Loucy (cell line): ENCODE results near the gene BMERB1.
"Not testable (repeated sequence)": the region's sequence is repeated elsewhere in the genome, so short reads cannot be mapped to it uniquely, and the experiment has no call there.

ENCODE experiments used
- H2AFZ ChIP-seq: fragments of 200-600 bp; sonication (generic); 2 replicates; pipeline ENCODE4 v1.6.0; 2016; ENCODE audit warnings: antibody characterized with exemption, mild to moderate bottlenecking, low read length, moderate library complexity
- H3F3A ChIP-seq: fragments of 200-600 bp; 2 replicates; pipeline ENCODE4 v1.6.0; 2016; ENCODE audit warnings: antibody characterized with exemption, low read depth, mild to moderate bottlenecking
- H3K27me3 ChIP-seq: fragments of 200-600 bp; sonication (generic); 2 replicates; pipeline ENCODE4 v1.6.1; 2014; ENCODE audit warnings: low read length, mild to moderate bottlenecking; ENCODE audit not compliant: insufficient read depth, poor library complexity, severe bottlenecking
- H3K36me3 ChIP-seq: fragments of 200-600 bp; sonication (generic); 2 replicates; pipeline ENCODE4 v1.6.1; 2016; ENCODE audit warnings: low read length; ENCODE audit not compliant: insufficient read depth
- H3K4me1 ChIP-seq: fragments of 200-600 bp; sonication (generic); 2 replicates; pipeline ENCODE4 v1.5.1; 2014; ENCODE audit warnings: low read length, mild to moderate bottlenecking; ENCODE audit not compliant: insufficient read depth, poor library complexity, severe bottlenecking
- H3K4me2 ChIP-seq: fragments of 200-600 bp; sonication (generic); 2 replicates; pipeline ENCODE4 v1.6.0; 2014; ENCODE audit warnings: antibody characterized with exemption, low read length, low read depth, mild to moderate bottlenecking; ENCODE audit not compliant: poor library complexity, severe bottlenecking
- H3K4me3 ChIP-seq: fragments of 200-600 bp; sonication (generic); 2 replicates; pipeline ENCODE4 v1.5.1; 2014; ENCODE audit warnings: low read length, mild to moderate bottlenecking, mixed read lengths; ENCODE audit not compliant: poor library complexity, severe bottlenecking
- H3K79me2 ChIP-seq: fragments of 200-600 bp; sonication (generic); 2 replicates; pipeline ENCODE4 v1.6.1; 2014; ENCODE audit warnings: low read length; ENCODE audit not compliant: insufficient read depth
- H3K9ac ChIP-seq: fragments of 200-600 bp; sonication (generic); 2 replicates; pipeline ENCODE4 v1.6.0; 2014; ENCODE audit warnings: mild to moderate bottlenecking, low read depth, low read length, moderate library complexity; ENCODE audit not compliant: poor library complexity, severe bottlenecking
- H3K9me2 ChIP-seq: fragments of 200-600 bp; sonication (generic); replicated peaks from 2 replicates; pipeline ENCODE4 v1.6.1; 2016; ENCODE audit warnings: low read depth, low read length, mixed read lengths
- H3K9me3 ChIP-seq: fragments of 200-600 bp; sonication (generic); 2 replicates; pipeline ENCODE4 v1.6.1; 2014; ENCODE audit warnings: mild to moderate bottlenecking, antibody characterized with exemption, low read length, low read depth; ENCODE audit not compliant: insufficient read depth
- H4K20me1 ChIP-seq: fragments of 200-600 bp; sonication (generic); 2 replicates; pipeline ENCODE4 v1.6.0; 2014; ENCODE audit warnings: antibody characterized with exemption, low read length, mild to moderate bottlenecking; ENCODE audit not compliant: insufficient read depth, poor library complexity, severe bottlenecking
- EZH2phosphoT487 ChIP-seq: fragments of 200-600 bp; IDR thresholded peaks from 2 replicates; pipeline ENCODE4 v1.6.1; 2018; ENCODE audit warnings: antibody characterized with exemption, mild to moderate bottlenecking, moderate library complexity, borderline replicate concordance
- TF ChIP-seq, protein P1 (sequence below): fragments of 200-600 bp; sonication (generic); conservative IDR thresholded peaks from 2 replicates; pipeline ENCODE4 v1.5.1; 2014; ENCODE audit warnings: mild to moderate bottlenecking, antibody characterized with exemption, low read length

BMERB1 gene

GRCh38 chr16:15605839-15606517 lies 171.6 kb downstream of the BMERB1 start:
- Histone ChIP-seq H3K4me3 (no peak overlapping the region), H3K27me3 (no peaks in the 10 kb centered on the region), H3K9me3 (no peaks in the 10 kb centered on the region), H3K9me2 (no peaks in the 10 kb centered on the region), H3K79me2 (no peaks in the 10 kb centered on the region), H2AFZ (no peak overlapping the region), H3K9ac (no peak overlapping the region), H3K4me1 (no peaks in the 10 kb centered on the region), H3F3A (no peaks in the 10 kb centered on the region), H4K20me1 (no peaks in the 10 kb centered on the region), H3K36me3 (peaks cover 31% of the 10 kb centered on the region; the same call in 1 of the 2 replicates), H3K4me2 (no peak overlapping the region)
- TF ChIP-seq EZH2phosphoT487: no peak

GRCh38 chr16:15606518-15607220 lies 172.3 kb downstream of the BMERB1 start:
- no peak overlapping the region for H2AFZ ChIP-seq
- no peaks in the 10 kb centered on the region for H3K4me1 ChIP-seq
- H3K36me3 ChIP-seq: peaks cover 24% of the 10 kb centered on the region; the same call in 1 of the 2 replicates
- no peak overlapping the region for H3K4me2 ChIP-seq
- H3K9me3 ChIP-seq: no peaks in the 10 kb centered on the region
- H3K79me2 ChIP-seq: no peaks in the 10 kb centered on the region
- TF ChIP-seq, protein P1, sequence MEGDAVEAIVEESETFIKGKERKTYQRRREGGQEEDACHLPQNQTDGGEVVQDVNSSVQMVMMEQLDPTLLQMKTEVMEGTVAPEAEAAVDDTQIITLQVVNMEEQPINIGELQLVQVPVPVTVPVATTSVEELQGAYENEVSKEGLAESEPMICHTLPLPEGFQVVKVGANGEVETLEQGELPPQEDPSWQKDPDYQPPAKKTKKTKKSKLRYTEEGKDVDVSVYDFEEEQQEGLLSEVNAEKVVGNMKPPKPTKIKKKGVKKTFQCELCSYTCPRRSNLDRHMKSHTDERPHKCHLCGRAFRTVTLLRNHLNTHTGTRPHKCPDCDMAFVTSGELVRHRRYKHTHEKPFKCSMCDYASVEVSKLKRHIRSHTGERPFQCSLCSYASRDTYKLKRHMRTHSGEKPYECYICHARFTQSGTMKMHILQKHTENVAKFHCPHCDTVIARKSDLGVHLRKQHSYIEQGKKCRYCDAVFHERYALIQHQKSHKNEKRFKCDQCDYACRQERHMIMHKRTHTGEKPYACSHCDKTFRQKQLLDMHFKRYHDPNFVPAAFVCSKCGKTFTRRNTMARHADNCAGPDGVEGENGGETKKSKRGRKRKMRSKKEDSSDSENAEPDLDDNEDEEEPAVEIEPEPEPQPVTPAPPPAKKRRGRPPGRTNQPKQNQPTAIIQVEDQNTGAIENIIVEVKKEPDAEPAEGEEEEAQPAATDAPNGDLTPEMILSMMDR: no peak
- no peak for TF ChIP-seq EZH2phosphoT487
- H3F3A ChIP-seq: no peaks in the 10 kb centered on the region
- H3K27me3 ChIP-seq: no peaks in the 10 kb centered on the region
- H3K9ac ChIP-seq: no peak overlapping the region
- no peaks in the 10 kb centered on the region for H4K20me1 ChIP-seq
- H3K4me3 ChIP-seq: no peak overlapping the region
- H3K9me2 ChIP-seq: no peaks in the 10 kb centered on the region

- H4K20me1 ChIP-seq, H3K4me2 ChIP-seq, H2AFZ ChIP-seq, H3K79me2 ChIP-seq, H3F3A ChIP-seq, H3K27me3 ChIP-seq, H3K9me2 ChIP-seq, H3K4me3 ChIP-seq, H3K9me3 ChIP-seq, H3K4me1 ChIP-seq, H3K9ac ChIP-seq: not testable (repeated sequence)
- H3K36me3 ChIP-seq: peaks cover 20% of the 10 kb centered on the region; the same call in 1 of the 2 replicates
Measured at GRCh38 chr16:15607221-15607699, 172.9 kb downstream of the BMERB1 start.

DNA sequence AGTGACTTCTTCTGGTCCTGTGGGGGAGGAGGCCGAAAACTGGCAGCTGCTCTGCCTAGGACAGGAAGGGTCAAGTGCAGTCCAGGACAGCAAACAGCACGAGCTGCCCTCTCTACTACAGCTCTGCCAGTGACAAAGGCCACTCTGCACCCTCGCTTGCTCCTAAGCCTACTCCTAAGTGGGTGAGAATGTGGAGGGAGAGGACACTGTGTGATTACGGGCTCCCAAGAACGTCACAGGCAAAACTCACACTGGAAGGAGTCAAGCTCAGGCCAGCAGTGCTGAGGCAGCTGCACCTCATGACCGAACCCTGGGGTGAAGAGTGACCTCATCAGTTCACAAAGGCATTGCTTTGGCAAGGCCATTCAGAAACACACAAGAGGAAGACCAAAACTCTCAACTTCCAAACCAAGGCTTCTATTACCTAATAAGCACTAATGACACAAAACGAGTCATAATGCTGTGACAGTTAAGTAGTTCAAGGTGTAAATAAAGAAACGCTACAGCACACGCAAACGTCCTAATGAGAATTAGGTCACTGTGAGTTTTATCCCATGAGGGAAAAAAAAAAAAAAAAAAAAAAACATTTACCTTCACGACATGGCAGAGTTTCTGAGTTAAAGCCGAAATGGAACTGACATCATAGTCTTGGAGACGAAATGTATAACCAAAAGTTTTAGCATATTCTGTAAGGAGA lies 173.5 kb downstream of the BMERB1 start:
- H3K4me1 ChIP-seq: no peaks in the 10 kb centered on the region
- TF ChIP-seq, protein P1: no peak
- TF ChIP-seq EZH2phosphoT487: no peak
- no peaks in the 10 kb centered on the region for H3K9me3 ChIP-seq
- H3K36me3 ChIP-seq: peaks cover 22% of the 10 kb centered on the region; the same call in 1 of the 2 replicates
- H4K20me1 ChIP-seq: no peaks in the 10 kb centered on the region
- no peak overlapping the region for H3K4me3 ChIP-seq
- H3K4me2 ChIP-seq: no peak overlapping the region
- no peak overlapping the region for H3K9ac ChIP-seq
- no peaks in the 10 kb centered on the region for H3F3A ChIP-seq
- H3K79me2 ChIP-seq: no peaks in the 10 kb centered on the region
- H2AFZ ChIP-seq: no peak overlapping the region
- no peaks in the 10 kb centered on the region for H3K27me3 ChIP-seq
- H3K9me2 ChIP-seq: no peaks in the 10 kb centered on the region
